K562 (cell line): ENCODE results near the gene SEMA3C.

Source experiments
- FIP1L1 ChIP-seq: fragments of 200-400 bp; formaldehyde crosslinking; IDR thresholded peaks from 2 replicates; pipeline ENCODE4 v1.6.1; 2018; ENCODE audit warnings: mild to moderate bottlenecking, low read depth, low read length; ENCODE audit not compliant: poor library complexity, severe bottlenecking
- MYNN ChIP-seq, 2 experiments: sonication (generic); formaldehyde crosslinking in 1 of 2; IDR thresholded peaks; 2 replicates each; pipeline versions ENCODE4 v1.5.0 to v1.6.1; 2016 to 2020; ENCODE audit warnings: antibody characterized with exemption in 1 of 2, missing genetic modification reagents in 1 of 2
- ZNF586 ChIP-seq: fragments of 450-650 bp; formaldehyde crosslinking; conservative IDR thresholded peaks from 2 replicates; pipeline ENCODE4 v1.4.0; 2020; ENCODE audit warnings: mild to moderate bottlenecking, moderate library complexity
- TF ChIP-seq, protein P1 (sequence below): fragments of 250-450 bp; sonication (Bioruptor Pico); IDR thresholded peaks from 2 replicates; pipeline ENCODE4 v1.4.0; 2020; ENCODE audit warnings: mild to moderate bottlenecking, moderate library complexity

DNA sequence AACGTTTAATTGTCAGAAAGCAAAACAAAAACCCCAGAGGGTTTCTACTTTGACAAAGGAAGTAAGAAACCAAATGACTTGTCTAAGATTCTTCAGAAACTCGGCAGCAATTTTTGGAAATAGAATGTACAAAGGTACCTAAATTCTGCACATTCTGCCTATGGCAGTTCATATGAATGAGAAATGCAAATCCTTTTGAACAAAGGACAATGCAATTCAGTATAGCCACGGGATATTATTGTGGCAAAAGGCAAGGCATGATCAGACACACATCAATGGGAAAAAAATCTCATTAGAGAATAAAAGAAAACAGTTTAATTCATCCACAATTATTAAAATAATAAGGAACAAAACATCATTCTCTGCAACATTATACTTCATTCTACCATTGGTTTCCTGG, 93.4 kb downstream of the SEMA3C start:
- TF ChIP-seq MYNN (IDR thresholded peaks at IDR 0.05): no peak
- TF ChIP-seq MYNN (CRISPR knock-in tag; IDR thresholded peaks at IDR 0.05): no peak
- no peak for TF ChIP-seq FIP1L1
- TF ChIP-seq, protein P1, sequence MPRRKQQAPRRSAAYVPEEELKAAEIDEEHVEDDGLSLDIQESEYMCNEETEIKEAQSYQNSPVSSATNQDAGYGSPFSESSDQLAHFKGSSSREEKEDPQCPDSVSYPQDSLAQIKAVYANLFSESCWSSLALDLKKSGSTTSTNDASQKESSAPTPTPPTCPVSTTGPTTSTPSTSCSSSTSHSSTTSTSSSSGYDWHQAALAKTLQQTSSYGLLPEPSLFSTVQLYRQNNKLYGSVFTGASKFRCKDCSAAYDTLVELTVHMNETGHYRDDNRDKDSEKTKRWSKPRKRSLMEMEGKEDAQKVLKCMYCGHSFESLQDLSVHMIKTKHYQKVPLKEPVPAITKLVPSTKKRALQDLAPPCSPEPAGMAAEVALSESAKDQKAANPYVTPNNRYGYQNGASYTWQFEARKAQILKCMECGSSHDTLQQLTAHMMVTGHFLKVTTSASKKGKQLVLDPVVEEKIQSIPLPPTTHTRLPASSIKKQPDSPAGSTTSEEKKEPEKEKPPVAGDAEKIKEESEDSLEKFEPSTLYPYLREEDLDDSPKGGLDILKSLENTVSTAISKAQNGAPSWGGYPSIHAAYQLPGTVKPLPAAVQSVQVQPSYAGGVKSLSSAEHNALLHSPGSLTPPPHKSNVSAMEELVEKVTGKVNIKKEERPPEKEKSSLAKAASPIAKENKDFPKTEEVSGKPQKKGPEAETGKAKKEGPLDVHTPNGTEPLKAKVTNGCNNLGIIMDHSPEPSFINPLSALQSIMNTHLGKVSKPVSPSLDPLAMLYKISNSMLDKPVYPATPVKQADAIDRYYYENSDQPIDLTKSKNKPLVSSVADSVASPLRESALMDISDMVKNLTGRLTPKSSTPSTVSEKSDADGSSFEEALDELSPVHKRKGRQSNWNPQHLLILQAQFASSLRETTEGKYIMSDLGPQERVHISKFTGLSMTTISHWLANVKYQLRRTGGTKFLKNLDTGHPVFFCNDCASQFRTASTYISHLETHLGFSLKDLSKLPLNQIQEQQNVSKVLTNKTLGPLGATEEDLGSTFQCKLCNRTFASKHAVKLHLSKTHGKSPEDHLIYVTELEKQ (CRISPR knock-in tag): no peak
- no peak for TF ChIP-seq ZNF586 (CRISPR knock-in tag)
